Lung (tissue), 12 donors: Measurements from ENCODE around the gene SLC66A2. TPM values are rescaled to one million over a fixed set of nuclear protein-coding genes. Genes with fewer than 3 reads are reported as not detected.

ENCODE experiments used
- ATAC-seq: fragments of 200-7000 bp; cut with Tn5 transposase; one replicate; pipeline ENCODE4 v1.9.1; 2020; ENCODE audit warnings: moderate number of reproducible peaks; ENCODE audit not compliant: insufficient read depth, low FRiP score
- DNase-seq, 3 donors: peaks; one replicate each; pipeline ENCODE4 v3.0.0-alpha.2; 2013 to 2017
- H3K27ac ChIP-seq, 2 donors: one replicate each; pipeline ENCODE4 v1.5.1; 2013; ENCODE audit warnings: mild to moderate bottlenecking in 2 of 2, moderate library complexity in 2 of 2, control low read depth in 1 of 2, inconsistent platforms in 1 of 2, low read depth in 1 of 2, low read length in 1 of 2
- H3K27me3 ChIP-seq, 3 donors: one replicate each; pipeline ENCODE4 v1.5.1; 2013; ENCODE audit warnings: low read length in 2 of 3; ENCODE audit not compliant: control insufficient read depth in 3 of 3, insufficient read depth in 3 of 3
- H3K36me3 ChIP-seq, 4 donors: one replicate each; pipeline ENCODE4 v1.5.1; 2013; ENCODE audit warnings: low read length in 4 of 4, mild to moderate bottlenecking in 1 of 4, moderate library complexity in 1 of 4; ENCODE audit not compliant: control insufficient read depth in 4 of 4, insufficient read depth in 4 of 4
- H3K4me1 ChIP-seq, 5 donors: one replicate each; pipeline ENCODE4 v1.5.1; 2013; ENCODE audit warnings: low read length in 5 of 5, mild to moderate bottlenecking in 2 of 5, moderate library complexity in 1 of 5; ENCODE audit not compliant: control insufficient read depth in 5 of 5, insufficient read depth in 5 of 5
- H3K4me3 ChIP-seq: one replicate; pipeline ENCODE4 v1.5.1; 2013; ENCODE audit warnings: mild to moderate bottlenecking, control low read depth, moderate library complexity
- H3K9ac ChIP-seq, 2 donors: one replicate each; pipeline ENCODE4 v1.5.1; 2013; ENCODE audit warnings: low read length in 2 of 2, control low read depth in 1 of 2; ENCODE audit not compliant: insufficient read depth in 1 of 2
- H3K9me3 ChIP-seq, 4 donors: one replicate each; pipeline ENCODE4 v1.5.1; 2013; ENCODE audit warnings: low read length in 3 of 4, mild to moderate bottlenecking in 1 of 4, moderate library complexity in 1 of 4; ENCODE audit not compliant: control insufficient read depth in 4 of 4, insufficient read depth in 3 of 4
- CTCF ChIP-seq: IDR thresholded peaks from 2 replicates; pipeline ENCODE4 v1.5.1; 2012; ENCODE audit warnings: mild to moderate bottlenecking; ENCODE audit errors: control extremely low read depth, extremely low read depth
- WGBS, 2 donors: extraction: QIAGEN DNeasy Blood & Tissue Kit; methylation state at CpG; one replicate each; pipeline ENCODE4 v1.1.7; 2013; 5-methylcytosine and 5-hydroxymethylcytosine counted together
- polyA plus RNA-seq, 2 donors: library from polyadenylated mRNA; stranded (reverse); fragments of 200-250 nt; gene quantifications; one replicate each; pipeline ENCODE4 v1.2.1, GENCODE V29; 2013
- total RNA-seq, 2 donors: library from RNA; depleted of rRNA in 1 of 2; stranded (reverse); fragments of >200 nt in 1 of 2; gene quantifications; one replicate each; pipeline ENCODE4 v1.2.1, GENCODE V29; 2014 to 2021
- donor health status: control.
- donor health status: control.
- donor health status: Bipolar disorder and iron deficiency.
- donor health status: healthy.
- donor health status: DM: yes; HTN: yes; CAD: no.

SLC66A2 gene
- total and polyA plus RNA-seq, 4 donors = 26.5 to 71.8 (median 62.3) TPM

GRCh38 chr18:79864006-79864725 lies 87.3 kb downstream of the SLC66A2 start:
- no peak overlapping the region for H3K4me3 ChIP-seq
- ATAC-seq = no peak
- no peaks in the 10 kb centered on the region for H3K36me3 ChIP-seq
- H3K27me3 ChIP-seq = no peaks in the 10 kb centered on the region
- no peak for TF ChIP-seq CTCF
- WGBS, 2 donors = 68 to 73% methylated on average over 60 to 74 of the region's 74 CpGs
- DNase-seq = no peak
- H3K4me1 ChIP-seq = no peaks in the 10 kb centered on the region
- peaks cover 0 to 12% (median 1%) of the 10 kb centered on the region in 4 donors for H3K9me3 ChIP-seq
- H3K27ac ChIP-seq = no peak overlapping the region
- no peak overlapping the region for H3K9ac ChIP-seq

GRCh38 chr18:79863161-79864005 lies 88.1 kb downstream of the SLC66A2 start:
- Histone ChIP-seq H3K36me3 (no peaks in the 10 kb centered on the region), H3K9ac (no peak overlapping the region), H3K9me3 (peaks cover 0 to 12% (median 1%) of the 10 kb centered on the region in 4 donors), H3K27ac (no peak overlapping the region), H3K27me3 (no peaks in the 10 kb centered on the region), H3K4me3 (no peak overlapping the region), H3K4me1 (no peaks in the 10 kb centered on the region)
- ATAC-seq = no peak
- WGBS, 2 donors = 62 to 75% methylated on average over 102 of the region's 102 CpGs
- TF ChIP-seq CTCF = no peak
- DNase-seq = peak in 1 of 3 donors; percentile 3

- DNase-seq = no peak
- ATAC-seq = no peak
- TF ChIP-seq CTCF = no peak
These were observed 88.9 kb downstream of the SLC66A2 start for GRCh38 chr18:79862562-79862961.

More at GRCh38 chr18:79862562-79862961, 88.9 kb downstream of the SLC66A2 start:
- Histone ChIP-seq H3K36me3 (no peaks in the 10 kb centered on the region), H3K27ac (no peak overlapping the region), H3K9ac (no peak overlapping the region), H3K9me3 (peaks cover 0 to 12% (median 1%) of the 10 kb centered on the region in 4 donors), H3K4me1 (peaks cover 0 to 2% (median 0%) of the 10 kb centered on the region in 5 donors), H3K4me3 (no peak overlapping the region), H3K27me3 (no peaks in the 10 kb centered on the region)
- WGBS, 2 donors = 92 to 97% methylated on average over 15 of the region's 15 CpGs
